Measurements from ENCODE around the gene GLP2R.

GRCh38 chr17:9872852-9873251 lies 47.1 kb downstream of the GLP2R start:
- TF ChIP-seq JUND (IDR thresholded peaks at IDR 0.05; ENCODE audit: low read length) (no peak), SP1 (IDR thresholded peaks at IDR 0.05; ENCODE audit: low read depth, low read length) (no peak), BACH1 (IDR thresholded peaks at IDR 0.05; ENCODE audit: low read length) (no peak), CTCF (IDR thresholded peaks at IDR 0.05; ENCODE audit: control extremely low read depth in 1 of 3, insufficient read depth in 1 of 3, low read depth in 1 of 3, low read length in 3 of 3) (no peak), TEAD4 (IDR thresholded peaks at IDR 0.05; ENCODE audit: low read depth, low read length) (no peak), YY1 (IDR thresholded peaks at IDR 0.05; ENCODE audit: low read depth, low read length) (no peak), ASH2L (IDR thresholded peaks at IDR 0.05; ENCODE audit: low read length) (no peak), POLR2AphosphoS5 (IDR thresholded peaks at IDR 0.05; ENCODE audit: low read depth, low read length) (no peak), ATF2 (IDR thresholded peaks at IDR 0.05; ENCODE audit: low read length) (no peak), EP300 (IDR thresholded peaks at IDR 0.05; ENCODE audit: borderline replicate concordance in 1 of 2, low read depth in 2 of 2, low read length in 2 of 2) (no peak), EZH2 (IDR thresholded peaks at IDR 0.05; ENCODE audit: low read depth, low read length, severe bottlenecking) (no peak), RFX5 (IDR thresholded peaks at IDR 0.05; ENCODE audit: borderline replicate concordance, low read depth, low read length) (no peak), RAD21 (IDR thresholded peaks at IDR 0.05 in 1 of 2, conservative IDR thresholded peaks at IDR 0.05 in 1 of 2; ENCODE audit: low read depth in 2 of 2, low read length in 2 of 2) (no peak), HDAC6 (IDR thresholded peaks at IDR 0.05; ENCODE audit: low read depth, low read length) (no peak)

Data from H1 (cell line).